IMR-90 (cell line): ENCODE data around the gene ST6GALNAC2.

Experiments
- BHLHE40 ChIP-seq: fragments of 150-350 bp; IDR thresholded peaks from 2 replicates; pipeline ENCODE4 v1.6.1; 2016; ENCODE audit warnings: mild to moderate bottlenecking, low read depth, low read length
- CEBPB ChIP-seq: IDR thresholded peaks from 2 replicates; pipeline ENCODE4 v1.6.1; 2012; ENCODE audit warnings: low read depth, low read length, improper control_type of control experiment
- CTCF ChIP-seq: conservative IDR thresholded peaks from 2 replicates; pipeline ENCODE4 v1.5.1; 2012; ENCODE audit warnings: mild to moderate bottlenecking, low read depth, low read length, improper control_type of control experiment
- FOS ChIP-seq: fragments of 150-350 bp; IDR thresholded peaks from 2 replicates; pipeline ENCODE4 v1.6.1; 2016; ENCODE audit warnings: low read depth, low read length
- MAFK ChIP-seq: IDR thresholded peaks from 2 replicates; pipeline ENCODE4 v1.6.1; 2012; ENCODE audit warnings: low read depth, low read length, improper control_type of control experiment
- MAZ ChIP-seq: IDR thresholded peaks from 2 replicates; pipeline ENCODE4 v1.6.1; 2012; ENCODE audit warnings: low read depth, mild to moderate bottlenecking, low read length, improper control_type of control experiment, moderate library complexity, borderline replicate concordance
- MXI1 ChIP-seq: IDR thresholded peaks from 2 replicates; pipeline ENCODE4 v1.6.1; 2012; ENCODE audit warnings: low read depth, mild to moderate bottlenecking, low read length, moderate library complexity, borderline replicate concordance
- NFE2L2 ChIP-seq: fragments of 150-350 bp; IDR thresholded peaks from 2 replicates; pipeline ENCODE4 v1.6.1; 2016; ENCODE audit warnings: low read depth, mild to moderate bottlenecking, low read length
- POLR2A ChIP-seq: IDR thresholded peaks from 2 replicates; pipeline ENCODE4 v1.6.1; 2012; ENCODE audit warnings: mild to moderate bottlenecking, low read depth, low read length
- RAD21 ChIP-seq: IDR thresholded peaks from 2 replicates; pipeline ENCODE4 v1.6.1; 2012; ENCODE audit warnings: low read length, improper control_type of control experiment
- RCOR1 ChIP-seq: IDR thresholded peaks from 2 replicates; pipeline ENCODE4 v1.6.1; 2012; ENCODE audit warnings: mild to moderate bottlenecking, low read length, improper control_type of control experiment; ENCODE audit not compliant: insufficient replicate concordance
- RFX5 ChIP-seq: IDR thresholded peaks from 2 replicates; pipeline ENCODE4 v1.8.0; 2012; ENCODE audit warnings: low read depth, mild to moderate bottlenecking, low read length, moderate library complexity
- SMC3 ChIP-seq: fragments of 150-350 bp; IDR thresholded peaks from 2 replicates; pipeline ENCODE4 v1.6.1; 2016; ENCODE audit warnings: low read depth, mild to moderate bottlenecking, antibody characterized with exemption, low read length, moderate library complexity
- USF2 ChIP-seq: fragments of 150-350 bp; IDR thresholded peaks from 2 replicates; pipeline ENCODE4 v1.6.1; 2017; ENCODE audit warnings: mild to moderate bottlenecking, antibody characterized with exemption, low read length, low read depth

GRCh38 chr17:76576189-76576588 is 9.5 kb downstream of the ST6GALNAC2 start:
- TF ChIP-seq MXI1: no peak
- no peak for TF ChIP-seq CTCF
- TF ChIP-seq POLR2A: no peak
- no peak for TF ChIP-seq USF2
- no peak for TF ChIP-seq SMC3
- no peak for TF ChIP-seq RCOR1
- TF ChIP-seq MAZ: no peak
- no peak for TF ChIP-seq RAD21
- no peak for TF ChIP-seq RFX5
- no peak for TF ChIP-seq FOS
- TF ChIP-seq MAFK: no peak
- no peak for TF ChIP-seq CEBPB
- no peak for TF ChIP-seq BHLHE40
- TF ChIP-seq NFE2L2: no peak
